Measurements from ENCODE around the gene CCDC3.

Gene CCDC3

GRCh38 chr10:12916587-12916986, 84.9 kb downstream of the CCDC3 start:
- TF ChIP-seq CTCF (IDR thresholded peaks at IDR 0.05; ENCODE audit: low read depth, low read length), result no peak
- no peak overlapping the region for H3K4me3 ChIP-seq (ENCODE audit: low read depth, low read length)

GRCh38 chr10:12915637-12916168, 85.8 kb downstream of the CCDC3 start:
- no peak for TF ChIP-seq CTCF (IDR thresholded peaks at IDR 0.05; ENCODE audit: low read depth, low read length)
- H3K4me3 ChIP-seq (ENCODE audit: low read depth, low read length), result no peak overlapping the region

GRCh38 chr10:12914111-12914510, 87.4 kb downstream of the CCDC3 start:
- TF ChIP-seq CTCF (IDR thresholded peaks at IDR 0.05; ENCODE audit: low read depth, low read length), result no peak
- no peak overlapping the region for H3K4me3 ChIP-seq (ENCODE audit: low read depth, low read length)

- TF ChIP-seq CTCF (IDR thresholded peaks at IDR 0.05; ENCODE audit: low read depth, low read length), result no peak
Observed at GRCh38 chr10:12911795-12912194, 89.7 kb downstream of the CCDC3 start.

GRCh38 chr10:12910835-12911234, 90.7 kb downstream of the CCDC3 start:
- TF ChIP-seq CTCF (IDR thresholded peaks at IDR 0.05; ENCODE audit: low read depth, low read length), result no peak
- H3K4me3 ChIP-seq (ENCODE audit: low read depth, low read length), result no peak overlapping the region

More at GRCh38 chr10:12911795-12912194, 89.7 kb downstream of the CCDC3 start:
- H3K4me3 ChIP-seq (ENCODE audit: low read depth, low read length), result no peak overlapping the region

- H3K4me3 ChIP-seq (ENCODE audit: low read depth, low read length), result no peak overlapping the region
Observed at GRCh38 chr10:12909836-12910185, 91.7 kb downstream of the CCDC3 start.

More at GRCh38 chr10:12909836-12910185, 91.7 kb downstream of the CCDC3 start:
- no peak for TF ChIP-seq CTCF (IDR thresholded peaks at IDR 0.05; ENCODE audit: low read depth, low read length)
